ENCODE results near the gene CDIPT. TPM values are rescaled to one million over a fixed set of nuclear protein-coding genes. Genes with fewer than 3 reads are reported as not detected.

The CDIPT gene
- total RNA-seq, 3 donors from 2014 or later (not counting 1 experiment from before 2014, with no cell fraction given) = 42.3 to 66.9 (median 53.0) TPM

- Histone ChIP-seq H3K9me3 (ENCODE audit: control insufficient read depth, insufficient read depth, low read length) (no peaks in the 10 kb centered on the region), H3K36me3 (ENCODE audit: control insufficient read depth, insufficient read depth, low read length) (peaks cover 53% of the 10 kb centered on the region), H3K27ac (ENCODE audit: low read length) (no peak overlapping the region), H3K27me3 (ENCODE audit: control insufficient read depth, insufficient read depth, low read length) (no peaks in the 10 kb centered on the region), H3K4me3 (ENCODE audit: low read length) (no peak overlapping the region), H3K4me1 (ENCODE audit: control insufficient read depth, insufficient read depth, low read length) (peaks cover 5% of the 10 kb centered on the region)
- peak overlapping the region in 1 of 2 donors; percentile 63 for H3K27ac Mint-ChIP-seq
- no peaks in the 10 kb centered on the region for H3K36me3 Mint-ChIP-seq
- WGBS (ENCODE audit: insufficient coverage) = 95% methylated on average over 27 of the region's 28 CpGs
- intact Hi-C loops (cut with micrococcal nuclease) = no loop called here
- H3K27me3 Mint-ChIP-seq (ENCODE audit: low read depth in 2 of 2) = no peaks in the 10 kb centered on the region
- no peak overlapping the region for H3K4me3 Mint-ChIP-seq
- DNase-seq (no peak), ATAC-seq (no peak)
- peaks cover 0 to 6% of the 10 kb centered on the region in 2 donors for H3K4me1 Mint-ChIP-seq
- no peaks in the 10 kb centered on the region for H3K9me3 Mint-ChIP-seq
- TF ChIP-seq CTCF (IDR thresholded peaks at IDR 0.05) = no peak
Measured at GRCh38 chr16:29844575-29845331, 18.3 kb downstream of the CDIPT start.

- H3K9me3 Mint-ChIP-seq = no peaks in the 10 kb centered on the region
- H3K36me3 ChIP-seq (ENCODE audit: control insufficient read depth, insufficient read depth, low read length) = peaks cover 60% of the 10 kb centered on the region
- H3K27ac ChIP-seq (ENCODE audit: low read length) = no peak overlapping the region
- no peak for TF ChIP-seq CTCF (IDR thresholded peaks at IDR 0.05)
- H3K4me3 Mint-ChIP-seq = no peak overlapping the region
- peaks cover 5% of the 10 kb centered on the region for H3K4me1 ChIP-seq (ENCODE audit: control insufficient read depth, insufficient read depth, low read length)
- H3K27me3 ChIP-seq (ENCODE audit: control insufficient read depth, insufficient read depth, low read length) = no peaks in the 10 kb centered on the region
- DNase-seq = no peak
- H3K36me3 Mint-ChIP-seq = no peaks in the 10 kb centered on the region
- WGBS (ENCODE audit: insufficient coverage) = 96% methylated on average over 8 of the region's 8 CpGs
- H3K27me3 Mint-ChIP-seq (ENCODE audit: low read depth in 2 of 2) = no peaks in the 10 kb centered on the region
- H3K4me1 Mint-ChIP-seq = peaks cover 0 to 6% of the 10 kb centered on the region in 2 donors
- no peak for ATAC-seq
- intact Hi-C loops (cut with micrococcal nuclease) = no loop called here
- no peak overlapping the region for H3K27ac Mint-ChIP-seq
- no peaks in the 10 kb centered on the region for H3K9me3 ChIP-seq (ENCODE audit: control insufficient read depth, insufficient read depth, low read length)
- no peak overlapping the region for H3K4me3 ChIP-seq (ENCODE audit: low read length)
Measured at GRCh38 chr16:29843931-29844330, 19.1 kb downstream of the CDIPT start.

- DNase-seq (no peak), ATAC-seq (no peak)
- Histone ChIP-seq H3K27ac (ENCODE audit: low read length) (no peak overlapping the region), H3K9me3 (ENCODE audit: control insufficient read depth, insufficient read depth, low read length) (no peaks in the 10 kb centered on the region), H3K4me3 (ENCODE audit: low read length) (no peak overlapping the region), H3K4me1 (ENCODE audit: control insufficient read depth, insufficient read depth, low read length) (no peaks in the 10 kb centered on the region), H3K27me3 (ENCODE audit: control insufficient read depth, insufficient read depth, low read length) (no peaks in the 10 kb centered on the region), H3K36me3 (ENCODE audit: control insufficient read depth, insufficient read depth, low read length) (peaks cover 63% of the 10 kb centered on the region)
- Mint-ChIP-seq H3K36me3 (no peaks in the 10 kb centered on the region), H3K27me3 (ENCODE audit: low read depth in 2 of 2) (no peaks in the 10 kb centered on the region), H3K4me1 (no peaks in the 10 kb centered on the region), H3K4me3 (no peak overlapping the region), H3K27ac (no peak overlapping the region), H3K9me3 (no peaks in the 10 kb centered on the region)
- WGBS (ENCODE audit: insufficient coverage) = 97% methylated on average over 9 of the region's 9 CpGs
- no peak for TF ChIP-seq CTCF (IDR thresholded peaks at IDR 0.05)
- intact Hi-C loops (cut with micrococcal nuclease) = no loop called here
Measured at GRCh38 chr16:29842732-29843346, 20.2 kb downstream of the CDIPT start.

Measured in natural killer cell (primary cell).